OCI-LY1 (cell line): ENCODE results near the gene SLC17A8.

Experiments
- H2AFZ ChIP-seq: fragments of 200-600 bp; sonication (generic), shearing (Covaris generic); 2 replicates; pipeline ENCODE4 v1.6.0; 2014; ENCODE audit warnings: antibody characterized with exemption, mild to moderate bottlenecking, low read length
- H3F3A ChIP-seq: fragments of 200-600 bp; sonication (generic), shearing (Covaris generic); 2 replicates; pipeline ENCODE4 v1.6.0; 2014; ENCODE audit warnings: mild to moderate bottlenecking, antibody characterized with exemption, low read length, moderate library complexity; ENCODE audit not compliant: insufficient read depth
- H3K27ac ChIP-seq: fragments of 200-600 bp; sonication (generic); 2 replicates; pipeline ENCODE4 v1.5.1; 2014; ENCODE audit warnings: low read length, mixed run types, mild to moderate bottlenecking, low read depth; ENCODE audit not compliant: poor library complexity, severe bottlenecking
- H3K27me3 ChIP-seq: fragments of 200-600 bp; sonication (generic); 2 replicates; pipeline ENCODE4 v1.6.0; 2014; ENCODE audit warnings: antibody characterized with exemption, mild to moderate bottlenecking, low read length, moderate library complexity; ENCODE audit not compliant: insufficient read depth
- H3K36me3 ChIP-seq: fragments of 200-600 bp; sonication (generic); 2 replicates; pipeline ENCODE4 v1.6.1; 2014; ENCODE audit warnings: mild to moderate bottlenecking, antibody characterized with exemption, low read length, moderate library complexity, mixed read lengths; ENCODE audit not compliant: insufficient read depth
- H3K4me1 ChIP-seq: fragments of 200-600 bp; sonication (generic); 2 replicates; pipeline ENCODE4 v1.5.1; 2014; ENCODE audit warnings: mild to moderate bottlenecking, low read length, moderate library complexity; ENCODE audit not compliant: insufficient read depth, severe bottlenecking
- H3K4me2 ChIP-seq: fragments of 200-600 bp; sonication (generic), shearing (Covaris generic); 2 replicates; pipeline ENCODE4 v1.6.1; 2014; ENCODE audit warnings: low read length
- H3K4me3 ChIP-seq: fragments of 200-600 bp; sonication (generic); 2 replicates; pipeline ENCODE4 v1.5.1; 2014; ENCODE audit warnings: low read length, low read depth, mild to moderate bottlenecking, mixed read lengths; ENCODE audit not compliant: poor library complexity, severe bottlenecking
- H3K79me2 ChIP-seq: fragments of 200-600 bp; shearing (Covaris generic); 2 replicates; pipeline ENCODE4 v1.6.1; 2016; ENCODE audit warnings: mixed run types, low read length, mixed read lengths; ENCODE audit not compliant: insufficient read depth
- H3K9ac ChIP-seq: fragments of 200-600 bp; sonication (generic), shearing (Covaris generic); 2 replicates; pipeline ENCODE4 v1.6.1; 2014; ENCODE audit warnings: mild to moderate bottlenecking, low read length, mixed read lengths
- H3K9me2 ChIP-seq: fragments of 200-600 bp; sonication (generic), shearing (Covaris generic); 2 replicates; pipeline ENCODE4 v1.6.1; 2014; ENCODE audit warnings: low read depth, mild to moderate bottlenecking, low read length, mixed read lengths
- H3K9me3 ChIP-seq: fragments of 200-600 bp; shearing (Covaris generic); 2 replicates; pipeline ENCODE4 v1.6.1; 2014; ENCODE audit warnings: low read length, mixed read lengths
- H4K20me1 ChIP-seq: fragments of 200-600 bp; sonication (generic), shearing (Covaris generic); 2 replicates; pipeline ENCODE4 v1.6.0; 2016; ENCODE audit warnings: mild to moderate bottlenecking, low read length; ENCODE audit not compliant: insufficient read depth
- CTCF ChIP-seq: fragments of 200-600 bp; sonication (generic), shearing (Covaris generic); IDR thresholded peaks from 2 replicates; pipeline ENCODE4 v1.5.1; 2017; ENCODE audit warnings: mild to moderate bottlenecking, antibody characterized with exemption, low read length, moderate library complexity, mixed read lengths
- EZH2 ChIP-seq: fragments of 200-600 bp; sonication (generic), shearing (Covaris generic); IDR thresholded peaks from 2 replicates; pipeline ENCODE4 v1.8.0; 2017; ENCODE audit warnings: borderline replicate concordance, mixed run types, mild to moderate bottlenecking, antibody characterized with exemption, low read length, moderate library complexity, mixed read lengths

Gene SLC17A8

GRCh38 chr12:100388382-100388781, 31.5 kb downstream of the SLC17A8 start:
- no peak overlapping the region for H3K9ac ChIP-seq
- TF ChIP-seq EZH2 (no peak), CTCF (no peak)
- no peak overlapping the region for H3K4me3 ChIP-seq
- no peak overlapping the region for H3K4me2 ChIP-seq
- no peak overlapping the region for H3K27ac ChIP-seq
- no peaks in the 10 kb centered on the region for H3K27me3 ChIP-seq
- H3K4me1 ChIP-seq = no peaks in the 10 kb centered on the region
- no peak overlapping the region for H2AFZ ChIP-seq
- no peaks in the 10 kb centered on the region for H3K36me3 ChIP-seq
- no peaks in the 10 kb centered on the region for H3K79me2 ChIP-seq
- H3F3A ChIP-seq = no peaks in the 10 kb centered on the region
- no peaks in the 10 kb centered on the region for H3K9me3 ChIP-seq
- no peaks in the 10 kb centered on the region for H3K9me2 ChIP-seq
- no peaks in the 10 kb centered on the region for H4K20me1 ChIP-seq

DNA sequence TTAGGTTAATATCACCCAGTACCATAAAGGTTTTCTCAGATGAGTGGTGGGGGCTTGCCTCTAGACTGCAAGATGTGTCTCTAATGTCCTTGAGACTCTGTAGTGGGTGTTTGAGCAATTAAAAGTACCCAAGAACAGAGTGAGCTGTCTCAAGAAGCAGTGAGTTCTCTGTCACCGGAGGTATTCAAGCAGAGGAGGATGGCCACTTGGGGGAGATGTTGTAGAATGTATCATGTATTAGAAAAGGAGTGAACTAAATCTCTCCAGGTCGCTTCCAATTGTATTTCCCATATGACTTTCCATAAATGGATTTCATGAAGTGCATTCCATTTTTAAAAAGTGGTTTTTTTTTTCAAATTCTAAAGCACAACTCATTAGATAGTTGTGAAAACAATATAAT, 35.0 kb downstream of the SLC17A8 start:
- Histone ChIP-seq H3K9me2 (no peaks in the 10 kb centered on the region), H3K27ac (no peak overlapping the region), H3K9ac (no peak overlapping the region), H3K27me3 (no peaks in the 10 kb centered on the region), H2AFZ (no peak overlapping the region), H3K4me3 (no peak overlapping the region), H3K4me2 (no peak overlapping the region), H3K9me3 (no peaks in the 10 kb centered on the region), H3K36me3 (no peaks in the 10 kb centered on the region), H3F3A (no peaks in the 10 kb centered on the region), H3K4me1 (no peaks in the 10 kb centered on the region), H3K79me2 (no peaks in the 10 kb centered on the region), H4K20me1 (no peaks in the 10 kb centered on the region)
- TF ChIP-seq CTCF (no peak), EZH2 (no peak)

- no peaks in the 10 kb centered on the region for H3K9me3 ChIP-seq
- H4K20me1 ChIP-seq = no peaks in the 10 kb centered on the region
- no peaks in the 10 kb centered on the region for H3K4me1 ChIP-seq
- no peak overlapping the region for H3K4me3 ChIP-seq
- no peak overlapping the region for H3K9ac ChIP-seq
- H3K79me2 ChIP-seq = no peaks in the 10 kb centered on the region
- H3K9me2 ChIP-seq = no peaks in the 10 kb centered on the region
- no peaks in the 10 kb centered on the region for H3K36me3 ChIP-seq
- H3F3A ChIP-seq = no peaks in the 10 kb centered on the region
- no peaks in the 10 kb centered on the region for H3K27me3 ChIP-seq
- no peak overlapping the region for H3K27ac ChIP-seq
- TF ChIP-seq CTCF (no peak), EZH2 (no peak)
- no peak overlapping the region for H2AFZ ChIP-seq
- H3K4me2 ChIP-seq = no peak overlapping the region
Observed at GRCh38 chr12:100393200-100393599, 36.3 kb downstream of the SLC17A8 start.
